Measurements from ENCODE around the gene FOXD1.
"Not testable (repeated sequence)": the region's sequence is repeated elsewhere in the genome, so short reads cannot be mapped to it uniquely, and the experiment has no call there.

FOXD1 gene

DNA sequence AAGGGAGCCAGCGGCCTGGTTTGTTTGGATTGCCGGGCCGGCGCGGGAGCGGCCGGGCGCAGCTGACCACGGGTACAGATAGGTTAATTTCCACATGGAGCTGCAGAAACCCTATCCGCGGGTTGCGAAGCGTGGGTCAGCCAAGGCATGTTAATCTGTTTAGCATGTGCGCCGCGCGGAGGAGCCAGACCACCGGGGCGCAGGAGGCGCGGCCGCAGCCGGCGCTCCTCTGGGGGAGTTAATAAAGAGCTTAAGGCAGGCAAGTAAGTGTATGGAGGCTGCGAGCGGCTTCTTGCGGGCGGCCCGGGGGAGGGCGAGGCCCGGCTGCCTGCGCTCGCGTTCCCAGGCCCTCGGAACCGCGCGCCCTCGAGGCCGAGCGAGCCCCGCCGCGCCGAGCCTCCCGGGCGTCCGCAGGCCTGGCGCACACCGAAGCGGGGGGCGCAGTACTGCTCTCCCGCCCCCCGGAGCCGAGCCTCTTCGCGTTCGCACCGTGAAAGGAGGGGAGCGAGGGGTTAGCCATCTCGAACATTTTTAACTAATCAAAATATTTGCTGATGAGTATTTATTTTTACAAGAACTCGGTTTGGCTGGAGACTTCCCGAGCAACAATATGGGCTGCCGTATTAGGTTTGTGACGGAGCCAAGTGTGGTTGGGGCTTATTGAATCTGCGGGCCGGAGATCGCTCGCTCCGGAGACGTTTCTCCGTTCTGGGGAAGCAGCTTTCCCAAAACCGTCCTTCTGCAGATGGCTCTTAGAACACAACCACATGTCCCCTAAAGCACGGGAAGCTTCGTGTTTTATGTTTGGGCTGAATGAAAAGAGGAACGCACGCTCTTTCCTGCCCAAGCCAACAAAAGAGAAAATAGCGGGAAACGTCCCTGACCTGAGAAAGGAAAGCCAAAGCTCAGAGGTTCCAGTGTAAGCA is 28.8 kb downstream of the FOXD1 start:
- DNase-seq (ENCODE audit: extremely low spot score, insufficient read length, low read depth) (no peak), FAIRE-seq (no peak)

GRCh38 chr5:73419117-73419464 is 29.5 kb downstream of the FOXD1 start:
- FAIRE-seq (no peak), DNase-seq (ENCODE audit: extremely low spot score, insufficient read length, low read depth) (no peak)

DNA sequence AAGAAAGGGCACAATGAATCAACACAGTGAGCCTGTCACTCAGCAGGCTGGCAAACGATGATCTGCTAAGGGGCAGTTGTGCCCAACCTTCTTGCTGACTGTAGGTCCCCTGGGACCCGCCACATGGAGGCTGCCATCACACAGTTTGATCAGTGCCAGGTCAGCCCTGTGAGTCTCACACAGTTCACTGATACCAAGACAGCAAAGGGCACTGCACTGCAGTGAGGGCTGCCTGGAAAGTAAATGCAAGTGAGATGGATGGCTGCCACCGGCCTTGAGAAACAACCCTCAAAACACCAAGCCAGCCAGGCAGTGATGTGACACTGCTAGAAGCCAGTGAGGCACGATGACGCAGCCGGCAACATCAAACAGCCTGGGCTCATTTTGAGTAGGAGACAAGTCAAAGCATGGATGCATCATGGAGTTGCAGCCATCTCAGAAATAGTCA is 30.3 kb downstream of the FOXD1 start:
- DNase-seq (ENCODE audit: extremely low spot score, insufficient read length, low read depth) (no peak), FAIRE-seq (no peak)

- FAIRE-seq (no peak), DNase-seq (ENCODE audit: extremely low spot score, insufficient read length, low read depth) (no peak)
Measured at GRCh38 chr5:73417303-73418034, 31.1 kb downstream of the FOXD1 start.

DNA sequence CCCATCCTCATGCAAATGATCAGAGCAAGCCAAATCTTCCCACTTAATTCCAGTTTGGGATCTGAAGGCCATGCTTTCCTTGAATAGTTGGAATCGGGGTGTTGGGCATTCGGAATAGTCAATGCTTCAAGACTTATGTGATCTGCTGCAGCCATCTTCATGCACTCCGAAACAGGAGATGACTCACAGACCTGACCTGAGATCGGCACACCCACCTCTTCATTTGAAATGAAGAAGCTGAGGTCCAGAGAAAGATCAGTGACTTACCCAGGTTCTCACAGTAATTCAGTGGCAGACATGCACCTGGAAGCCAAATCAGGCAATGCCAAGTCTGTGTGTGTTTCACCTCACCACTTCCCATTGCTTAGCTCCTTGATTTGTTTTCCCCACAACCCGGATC is 33.0 kb downstream of the FOXD1 start:
- no peak for FAIRE-seq

GRCh38 chr5:73415171-73415570 is 33.4 kb downstream of the FOXD1 start:
- DNase-seq (ENCODE audit: extremely low spot score, insufficient read length, low read depth), result no peak
- FAIRE-seq, result no peak

More for the DNA sequence above, 33.0 kb downstream of the FOXD1 start:
- no peak for DNase-seq (ENCODE audit: extremely low spot score, insufficient read length, low read depth)

- DNase-seq (ENCODE audit: extremely low spot score, insufficient read length, low read depth), result no peak
- FAIRE-seq, result no peak
Measured at GRCh38 chr5:73412597-73412988, 36.0 kb downstream of the FOXD1 start.

DNA sequence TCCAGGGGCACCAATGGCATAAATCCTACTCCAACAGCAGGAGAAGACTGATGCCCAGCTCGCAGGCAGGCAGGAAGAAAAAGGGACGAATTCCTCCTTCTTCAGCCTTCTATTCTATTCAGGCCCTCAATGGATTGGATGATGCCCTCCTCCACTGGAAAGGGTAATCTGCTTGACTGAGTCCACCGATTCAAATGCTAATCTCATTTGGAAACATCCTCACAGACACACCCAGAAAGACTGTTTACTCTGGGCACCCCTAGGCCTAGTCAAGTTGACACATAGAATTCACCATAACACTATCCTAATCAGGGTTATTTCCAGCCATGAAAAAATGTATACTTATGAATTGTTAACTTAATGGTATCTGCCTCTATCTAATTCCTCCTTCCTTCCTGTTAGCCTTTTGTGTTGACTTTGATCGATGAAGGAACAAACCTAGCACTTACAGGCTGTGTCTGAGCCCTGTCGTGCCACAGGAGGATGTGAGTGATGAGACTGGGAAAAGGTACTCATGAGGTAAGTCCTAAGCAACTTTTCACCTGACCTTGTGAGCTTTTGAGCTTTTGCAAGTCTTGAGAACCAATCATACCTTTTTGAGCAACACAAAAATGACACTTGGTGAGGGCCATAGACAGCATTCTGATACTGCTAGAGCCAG is 36.5 kb downstream of the FOXD1 start:
- DNase-seq (ENCODE audit: extremely low spot score, insufficient read length, low read depth), result no peak
- no peak for FAIRE-seq

DNA sequence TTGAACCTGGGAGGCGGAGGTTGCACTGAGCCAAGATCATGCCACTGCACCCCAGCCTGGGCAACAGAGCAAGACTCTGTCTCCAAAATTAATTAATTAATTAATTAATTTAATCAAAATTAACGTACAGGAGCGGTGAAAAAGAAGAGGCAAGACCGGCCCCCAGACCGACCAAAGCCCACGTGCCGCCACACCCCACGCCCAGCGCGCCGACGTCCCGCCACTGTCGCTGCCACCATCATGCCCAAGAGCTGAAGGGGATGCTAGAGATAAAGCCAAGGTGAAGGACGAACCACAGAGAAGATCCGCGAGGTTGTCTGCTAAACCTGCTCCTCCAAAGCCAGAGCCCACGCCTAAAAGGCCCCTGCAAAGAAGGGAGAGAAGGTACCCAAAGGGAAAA is 38.6 kb downstream of the FOXD1 start:
- FAIRE-seq; DNase-seq (ENCODE audit: extremely low spot score, insufficient read length, low read depth): not testable (repeated sequence)

- no peak for DNase-seq (ENCODE audit: extremely low spot score, insufficient read length, low read depth)
Measured at GRCh38 chr5:73405691-73406090, 42.9 kb downstream of the FOXD1 start.

DNA sequence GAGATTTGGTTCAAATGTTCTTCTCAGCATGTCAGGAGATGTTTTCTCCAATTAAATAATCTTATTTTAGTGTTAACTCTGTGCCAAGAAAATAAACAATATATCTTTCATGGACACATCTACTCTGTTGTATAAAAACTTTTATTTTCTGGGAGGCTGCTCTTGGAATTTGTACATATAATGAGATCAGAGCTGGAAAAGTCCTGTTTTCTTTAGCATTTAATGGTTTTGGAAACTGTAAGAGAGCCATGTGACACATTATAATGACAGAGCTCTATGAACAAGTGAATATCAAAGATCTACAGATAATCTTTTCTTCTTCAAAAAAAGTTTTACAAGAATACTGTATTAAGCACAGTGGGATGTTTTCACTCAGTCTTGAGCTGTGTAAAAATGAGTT is 48.8 kb downstream of the FOXD1 start:
- FAIRE-seq (no peak), DNase-seq (ENCODE audit: extremely low spot score, insufficient read length, low read depth) (no peak)

More at GRCh38 chr5:73405691-73406090, 42.9 kb downstream of the FOXD1 start:
- FAIRE-seq, result no peak
